ENCODE results near the gene AIFM2. TPM values are rescaled to one million over a fixed set of nuclear protein-coding genes. Genes with fewer than 3 reads are reported as not detected.

AIFM2 gene
- total and polyA plus RNA-seq, 9 of the 15 experiments (the other 6 are each of a cell fraction or from before 2014, with no cell fraction given) = 2.7 to 14.1 (median 9.2) TPM

DNA sequence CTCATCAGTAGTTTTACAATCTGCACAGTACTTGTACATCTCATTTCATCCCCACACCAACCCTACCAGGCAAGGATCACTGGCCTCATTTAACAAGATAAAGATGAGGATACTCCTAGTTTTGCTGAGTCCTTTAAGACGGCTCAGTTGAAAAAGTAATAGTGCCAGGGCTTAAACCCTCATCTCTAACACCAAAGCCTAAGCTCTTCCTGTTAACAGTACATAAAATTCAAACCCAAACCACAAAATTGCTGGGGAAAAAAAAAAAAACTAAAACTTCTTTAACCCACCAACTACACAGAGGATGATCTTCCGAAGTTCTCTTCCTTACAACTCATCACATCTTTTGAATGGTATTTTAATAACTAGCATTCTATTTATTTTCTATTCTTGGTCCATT lies 36.4 kb upstream of the AIFM2 start:
- BruUV-seq (replicated peaks) = no TSS peak
- peaks cover 3% of the 10 kb centered on the region for H3K9me1 ChIP-seq (ENCODE audit: control insufficient read depth, insufficient read depth, low read length)
- POLR2A ChIA-PET = interaction anchor here (0.7 to 2.7 kb wide), 7 partner anchors 8 to 1959 kb away, joined by 3 to 15 read pairs (median 3); no protein-coding TSS in a partner anchor
- intact Hi-C loops (cut with micrococcal nuclease) = no loop called here
- peaks cover 68% of the 10 kb centered on the region for H3K79me2 ChIP-seq (ENCODE audit: control insufficient read depth, insufficient read depth, low read length)
- ATAC-seq (no peak), FAIRE-seq (no peak), DNase-seq (ENCODE audit: extremely low read depth in 1 of 4, low spot score in 3 of 4) (no peak)
- no peaks in the 10 kb centered on the region for H3K27me3 ChIP-seq (ENCODE audit: control insufficient read depth in 2 of 2, insufficient read depth in 2 of 2, low read length in 2 of 2)
- H3K36me3 ChIP-seq (ENCODE audit: control insufficient read depth, insufficient read depth, low read length) = peaks cover 39% of the 10 kb centered on the region
- WGBS (ENCODE audit: insufficient coverage, low coverage, missing lambda C conversion rate) = 24% methylated on average over 2 of the region's 2 CpGs
- no peak overlapping the region; the same call in 2 of the 3 replicates for H3K27ac ChIP-seq (ENCODE audit: extremely low read depth, low read depth, low read length)
- peak overlapping the region; percentile 86 for H3K4me3 ChIP-seq
- CTCF ChIA-PET (ENCODE audit: low intra/inter-chr PET ratio) = no interaction called here
- H3K9me3 ChIP-seq (replicated peaks; ENCODE audit: control insufficient read depth, insufficient read depth, low read depth, low read length) = peaks cover 3% of the 10 kb centered on the region; the same call in 1 of the 2 replicates
- peak overlapping the region in 1 of 2 experiments; percentile 94; a peak in 3 of 4 replicates for H3K9ac ChIP-seq (ENCODE audit: insufficient read depth in 1 of 2, low read depth in 2 of 2, low read length in 2 of 2)
- in situ Hi-C loops (cut with MboI) = no loop called here
- H4K20me1 ChIP-seq (replicated peaks; ENCODE audit: control insufficient read depth, insufficient read depth, low read length) = peaks cover 40% of the 10 kb centered on the region
- H3K4me2 ChIP-seq (ENCODE audit: insufficient read depth, low read length) = peak overlapping the region; percentile 90
- no peak overlapping the region for H2AFZ ChIP-seq (ENCODE audit: low read depth, low read length)
- H3K4me1 ChIP-seq (replicated peaks in 1 of 2; ENCODE audit: control insufficient read depth in 2 of 2, insufficient read depth in 2 of 2, low read length in 2 of 2) = peaks cover 2 to 14% of the 10 kb centered on the region in 2 experiments; a peak in 4 of 5 replicates
- TF ChIP-seq, protein P1, sequence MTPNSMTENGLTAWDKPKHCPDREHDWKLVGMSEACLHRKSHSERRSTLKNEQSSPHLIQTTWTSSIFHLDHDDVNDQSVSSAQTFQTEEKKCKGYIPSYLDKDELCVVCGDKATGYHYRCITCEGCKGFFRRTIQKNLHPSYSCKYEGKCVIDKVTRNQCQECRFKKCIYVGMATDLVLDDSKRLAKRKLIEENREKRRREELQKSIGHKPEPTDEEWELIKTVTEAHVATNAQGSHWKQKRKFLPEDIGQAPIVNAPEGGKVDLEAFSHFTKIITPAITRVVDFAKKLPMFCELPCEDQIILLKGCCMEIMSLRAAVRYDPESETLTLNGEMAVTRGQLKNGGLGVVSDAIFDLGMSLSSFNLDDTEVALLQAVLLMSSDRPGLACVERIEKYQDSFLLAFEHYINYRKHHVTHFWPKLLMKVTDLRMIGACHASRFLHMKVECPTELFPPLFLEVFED (CRISPR knock-in tag; conservative IDR thresholded peaks at IDR 0.05) = no peak
- TF ChIP-seq, protein P2, sequence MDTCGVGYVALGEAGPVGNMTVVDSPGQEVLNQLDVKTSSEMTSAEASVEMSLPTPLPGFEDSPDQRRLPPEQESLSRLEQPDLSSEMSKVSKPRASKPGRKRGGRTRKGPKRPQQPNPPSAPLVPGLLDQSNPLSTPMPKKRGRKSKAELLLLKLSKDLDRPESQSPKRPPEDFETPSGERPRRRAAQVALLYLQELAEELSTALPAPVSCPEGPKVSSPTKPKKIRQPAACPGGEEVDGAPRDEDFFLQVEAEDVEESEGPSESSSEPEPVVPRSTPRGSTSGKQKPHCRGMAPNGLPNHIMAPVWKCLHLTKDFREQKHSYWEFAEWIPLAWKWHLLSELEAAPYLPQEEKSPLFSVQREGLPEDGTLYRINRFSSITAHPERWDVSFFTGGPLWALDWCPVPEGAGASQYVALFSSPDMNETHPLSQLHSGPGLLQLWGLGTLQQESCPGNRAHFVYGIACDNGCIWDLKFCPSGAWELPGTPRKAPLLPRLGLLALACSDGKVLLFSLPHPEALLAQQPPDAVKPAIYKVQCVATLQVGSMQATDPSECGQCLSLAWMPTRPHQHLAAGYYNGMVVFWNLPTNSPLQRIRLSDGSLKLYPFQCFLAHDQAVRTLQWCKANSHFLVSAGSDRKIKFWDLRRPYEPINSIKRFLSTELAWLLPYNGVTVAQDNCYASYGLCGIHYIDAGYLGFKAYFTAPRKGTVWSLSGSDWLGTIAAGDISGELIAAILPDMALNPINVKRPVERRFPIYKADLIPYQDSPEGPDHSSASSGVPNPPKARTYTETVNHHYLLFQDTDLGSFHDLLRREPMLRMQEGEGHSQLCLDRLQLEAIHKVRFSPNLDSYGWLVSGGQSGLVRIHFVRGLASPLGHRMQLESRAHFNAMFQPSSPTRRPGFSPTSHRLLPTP (IDR thresholded peaks at IDR 0.05; ENCODE audit: borderline replicate concordance, extremely low read depth, insufficient read length) = no peak
- TF ChIP-seq ZNF143 (CRISPR knock-in tag; IDR thresholded peaks at IDR 0.05) (no peak), CREB1 (IDR thresholded peaks at IDR 0.05) (no peak), CREB1 (CRISPR knock-in tag; IDR thresholded peaks at IDR 0.05) (no peak), PPARD (CRISPR knock-in tag; IDR thresholded peaks at IDR 0.05) (no peak), MCM7 (IDR thresholded peaks at IDR 0.05) (no peak), POLR2G (IDR thresholded peaks at IDR 0.05; ENCODE audit: low read depth, low read length) (no peak), ARNT (IDR thresholded peaks at IDR 0.05) (no peak), ZNF644 (tag; IDR thresholded peaks at IDR 0.05; ENCODE audit: low read depth) (no peak)
- TF ChIP-seq, protein P3, sequence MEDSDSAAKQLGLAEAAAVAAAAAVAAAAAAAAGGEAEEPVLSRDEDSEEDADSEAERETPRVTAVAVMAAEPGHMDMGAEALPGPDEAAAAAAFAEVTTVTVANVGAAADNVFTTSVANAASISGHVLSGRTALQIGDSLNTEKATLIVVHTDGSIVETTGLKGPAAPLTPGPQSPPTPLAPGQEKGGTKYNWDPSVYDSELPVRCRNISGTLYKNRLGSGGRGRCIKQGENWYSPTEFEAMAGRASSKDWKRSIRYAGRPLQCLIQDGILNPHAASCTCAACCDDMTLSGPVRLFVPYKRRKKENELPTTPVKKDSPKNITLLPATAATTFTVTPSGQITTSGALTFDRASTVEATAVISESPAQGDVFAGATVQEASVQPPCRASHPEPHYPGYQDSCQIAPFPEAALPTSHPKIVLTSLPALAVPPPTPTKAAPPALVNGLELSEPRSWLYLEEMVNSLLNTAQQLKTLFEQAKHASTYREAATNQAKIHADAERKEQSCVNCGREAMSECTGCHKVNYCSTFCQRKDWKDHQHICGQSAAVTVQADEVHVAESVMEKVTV (CRISPR knock-in tag; IDR thresholded peaks at IDR 0.05) = no peak
- TF ChIP-seq, protein P4, sequence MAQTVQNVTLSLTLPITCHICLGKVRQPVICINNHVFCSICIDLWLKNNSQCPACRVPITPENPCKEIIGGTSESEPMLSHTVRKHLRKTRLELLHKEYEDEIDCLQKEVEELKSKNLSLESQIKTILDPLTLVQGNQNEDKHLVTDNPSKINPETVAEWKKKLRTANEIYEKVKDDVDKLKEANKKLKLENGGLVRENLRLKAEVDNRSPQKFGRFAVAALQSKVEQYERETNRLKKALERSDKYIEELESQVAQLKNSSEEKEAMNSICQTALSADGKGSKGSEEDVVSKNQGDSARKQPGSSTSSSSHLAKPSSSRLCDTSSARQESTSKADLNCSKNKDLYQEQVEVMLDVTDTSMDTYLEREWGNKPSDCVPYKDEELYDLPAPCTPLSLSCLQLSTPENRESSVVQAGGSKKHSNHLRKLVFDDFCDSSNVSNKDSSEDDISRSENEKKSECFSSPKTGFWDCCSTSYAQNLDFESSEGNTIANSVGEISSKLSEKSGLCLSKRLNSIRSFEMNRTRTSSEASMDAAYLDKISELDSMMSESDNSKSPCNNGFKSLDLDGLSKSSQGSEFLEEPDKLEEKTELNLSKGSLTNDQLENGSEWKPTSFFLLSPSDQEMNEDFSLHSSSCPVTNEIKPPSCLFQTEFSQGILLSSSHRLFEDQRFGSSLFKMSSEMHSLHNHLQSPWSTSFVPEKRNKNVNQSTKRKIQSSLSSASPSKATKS (CRISPR knock-in tag; IDR thresholded peaks at IDR 0.05) = no peak
